HepG2 (cell line): ENCODE data around the gene TRNP1. TPM values are rescaled to one million over a fixed set of nuclear protein-coding genes. Genes with fewer than 3 reads are reported as not detected.
A peak's percentile ranks its signal among the peaks of the same experiment; 100 is the strongest.

Source experiments
- ARID3A ChIP-seq: IDR thresholded peaks from 2 replicates; pipeline ENCODE4 v1.6.1; 2012; ENCODE audit warnings: low read depth, low read length, improper control_type of control experiment
- ARID4A ChIP-seq: sonication (generic); formaldehyde crosslinking; IDR thresholded peaks from 2 replicates; pipeline ENCODE4 v1.5.0; 2020; ENCODE audit warnings: mild to moderate bottlenecking, missing genetic modification reagents, borderline replicate concordance
- ATF4 ChIP-seq, 2 experiments: fragments of 450-650 bp in 1 of 2; sonication (generic) in 1 of 2; formaldehyde crosslinking; IDR thresholded peaks; 2 replicates each; pipeline versions ENCODE4 v1.5.0 to v1.8.0; 2020 to 2022; ENCODE audit warnings: mild to moderate bottlenecking in 1 of 2, missing genetic modification reagents in 1 of 2
- CCDC6 ChIP-seq: sonication (generic); formaldehyde crosslinking; IDR thresholded peaks from 2 replicates; pipeline ENCODE4 v1.8.1; 2022; ENCODE audit warnings: mild to moderate bottlenecking, missing genetic modification reagents, moderate library complexity
- CEBPB ChIP-seq: IDR thresholded peaks from 2 replicates; pipeline ENCODE4 v1.6.1; 2011; ENCODE audit warnings: low read depth, low read length, improper control_type of control experiment, borderline replicate concordance
- DPF2 ChIP-seq: sonication (generic); formaldehyde crosslinking; IDR thresholded peaks from 2 replicates; pipeline ENCODE4 v1.4.0; 2020; ENCODE audit warnings: mild to moderate bottlenecking, low read depth, missing genetic modification reagents, borderline replicate concordance
- ELF4 ChIP-seq: sonication (generic); formaldehyde crosslinking; IDR thresholded peaks from 2 replicates; pipeline ENCODE4 v1.5.0; 2020; ENCODE audit warnings: missing genetic modification reagents, mild to moderate bottlenecking, moderate library complexity, borderline replicate concordance
- HNRNPUL1 ChIP-seq: fragments of 200-400 bp; formaldehyde crosslinking; IDR thresholded peaks from 2 replicates; pipeline ENCODE4 v1.6.1; 2017; ENCODE audit warnings: low read depth, mild to moderate bottlenecking, low read length, moderate library complexity
- HOXA3 ChIP-seq: sonication (generic); formaldehyde crosslinking; IDR thresholded peaks from 2 replicates; pipeline ENCODE4 v1.5.0; 2020; ENCODE audit warnings: missing genetic modification reagents
- LCORL ChIP-seq, 2 experiments: fragments of 450-650 bp in 1 of 2; sonication (generic) in 1 of 2; formaldehyde crosslinking in 1 of 2; IDR thresholded peaks; 2 replicates each; pipeline versions ENCODE4 v1.5.0 to v1.6.1; 2017 to 2020; ENCODE audit warnings: antibody characterized with exemption in 1 of 2, missing genetic modification reagents in 1 of 2
- MEIS2 ChIP-seq: sonication (generic); formaldehyde crosslinking; IDR thresholded peaks from 2 replicates; pipeline ENCODE4 v1.9.0; 2021; ENCODE audit warnings: mild to moderate bottlenecking, missing genetic modification reagents
- NFKBIZ ChIP-seq: IDR thresholded peaks from 2 replicates; pipeline ENCODE4 v1.6.1; 2018; ENCODE audit warnings: missing genetic modification reagents, missing compliant biosample characterization
- NR3C1 ChIP-seq: sonication (generic); formaldehyde crosslinking; IDR thresholded peaks from 2 replicates; pipeline ENCODE4 v1.4.0; 2020; ENCODE audit warnings: missing genetic modification reagents
- NRL ChIP-seq: sonication (generic); formaldehyde crosslinking; IDR thresholded peaks from 2 replicates; pipeline ENCODE4 v1.5.0; 2020; ENCODE audit warnings: missing genetic modification reagents, mild to moderate bottlenecking, moderate library complexity, borderline replicate concordance
- SMYD3 ChIP-seq: sonication (generic); formaldehyde crosslinking; IDR thresholded peaks from 2 replicates; pipeline ENCODE4 v1.8.1; 2023; ENCODE audit warnings: mild to moderate bottlenecking, missing genetic modification reagents
- SOX5 ChIP-seq: IDR thresholded peaks from 2 replicates; pipeline ENCODE4 v1.6.1; 2016; ENCODE audit warnings: borderline replicate concordance
- SOX6 ChIP-seq, 2 experiments: fragments of 450-650 bp in 1 of 2; sonication (generic) in 1 of 2; formaldehyde crosslinking in 1 of 2; IDR thresholded peaks; 2 replicates each; pipeline versions ENCODE4 v1.4.0 to v1.6.1; 2017 to 2020; ENCODE audit warnings: antibody characterized with exemption in 1 of 2, mild to moderate bottlenecking in 1 of 2, missing genetic modification reagents in 1 of 2
- STAG1 ChIP-seq: sonication (generic); formaldehyde crosslinking; IDR thresholded peaks from 2 replicates; pipeline ENCODE4 v1.4.0; 2020; ENCODE audit warnings: missing genetic modification reagents
- TCF12 ChIP-seq, 2 experiments: fragments of 450-650 bp in 1 of 2; sonication (generic) in 1 of 2; formaldehyde crosslinking in 1 of 2; IDR thresholded peaks; 2 replicates each; pipeline versions ENCODE4 v1.6.1 to v1.8.0; 2017 to 2022; ENCODE audit warnings: antibody characterized with exemption in 1 of 2, mild to moderate bottlenecking in 1 of 2, missing genetic modification reagents in 1 of 2, moderate library complexity in 1 of 2
- ZMAT5 ChIP-seq: sonication (generic); formaldehyde crosslinking; IDR thresholded peaks from 2 replicates; pipeline ENCODE4 v1.5.0; 2020; ENCODE audit warnings: mild to moderate bottlenecking, low read depth, missing genetic modification reagents, borderline replicate concordance
- ZNF580 ChIP-seq: IDR thresholded peaks from 2 replicates; pipeline ENCODE4 v1.6.1; 2016; ENCODE audit warnings: low read depth, borderline replicate concordance
- ZNF891 ChIP-seq: sonication (generic); formaldehyde crosslinking; IDR thresholded peaks from 2 replicates; pipeline ENCODE4 v1.5.0; 2020; ENCODE audit warnings: mild to moderate bottlenecking, missing genetic modification reagents
- polyA plus RNA-seq, 8 experiments: library from polyadenylated mRNA; depleted of rRNA in 3 of 8; stranded (reverse) in 7 of 8; unstranded in 1 of 8; fragments of >200 nt; fragmentation: Illumina TruSeq in 4 of 8; extraction: Trizol in 4 of 8; gene quantifications; 2 replicates each; pipeline versions ENCODE4 v1.2.1 to v1.2.3, GENCODE V29; 2011 to 2016; ENCODE audit warnings: low read depth in 4 of 8, missing spikeins in 1 of 8, mixed read lengths in 1 of 8; ENCODE audit not compliant: insufficient read depth in 1 of 8
- total RNA-seq, 5 experiments: library from RNA; depleted of rRNA; stranded (reverse); fragments of >200 nt; fragmentation: Illumina TruSeq; extraction: Trizol; gene quantifications; 2 replicates each; pipeline ENCODE4 v1.2.3, GENCODE V29; 2016; ENCODE audit warnings: low read depth in 1 of 5

TRNP1 gene
- total and polyA plus RNA-seq, 2 of the 13 experiments (the other 11 are each of a cell fraction or from before 2014, with no cell fraction given): 42.0 to 158 TPM

- peak; percentile 49 for TF ChIP-seq LCORL (IDR thresholded peaks at IDR 0.05)
- TF ChIP-seq LCORL (CRISPR knock-in tag; IDR thresholded peaks at IDR 0.05): peak; percentile 77; the same call in 1 of the 2 replicates
- TF ChIP-seq ELF4 (CRISPR knock-in tag): no peak
- 0 out of 2 replicates have a peak, but pooled peaks have one; percentile 16 for TF ChIP-seq MEIS2 (CRISPR knock-in tag)
- no peak for TF ChIP-seq HNRNPUL1
- no peak for TF ChIP-seq ARID3A
- TF ChIP-seq ARID4A (CRISPR knock-in tag): peak; percentile 17; the same call in 1 of the 2 replicates
- no peak for TF ChIP-seq ZMAT5
- TF ChIP-seq ATF4 (CRISPR knock-in tag; IDR thresholded peaks at IDR 0.05): peak in 1 of 2 experiments; percentile 43; a peak in 1 of 4 replicates
- TF ChIP-seq STAG1 (CRISPR knock-in tag): 0 out of 2 replicates have a peak, but pooled peaks have one; percentile 21
- TF ChIP-seq CCDC6: no peak
- TF ChIP-seq SOX6 (IDR thresholded peaks at IDR 0.05): no peak
- TF ChIP-seq SOX6 (CRISPR knock-in tag; IDR thresholded peaks at IDR 0.05): peak; percentile 87
- no peak for TF ChIP-seq NFKBIZ
- TF ChIP-seq DPF2 (CRISPR knock-in tag): peak; percentile 73; the same call in 1 of the 2 replicates
- TF ChIP-seq NR3C1 (CRISPR knock-in tag): no peak
- no peak for TF ChIP-seq ZNF580 (CRISPR knock-in tag)
- TF ChIP-seq SOX5: peak; percentile 89
- TF ChIP-seq NRL: no peak
- peak; percentile 98 for TF ChIP-seq CEBPB
- TF ChIP-seq TCF12 (IDR thresholded peaks at IDR 0.05): no peak
- TF ChIP-seq TCF12 (CRISPR knock-in tag; IDR thresholded peaks at IDR 0.05): no peak
- peak; percentile 20; the same call in 1 of the 2 replicates for TF ChIP-seq HOXA3 (CRISPR knock-in tag)
- peak; percentile 57; the same call in 1 of the 2 replicates for TF ChIP-seq SMYD3 (CRISPR knock-in tag)
- TF ChIP-seq ZNF891: no peak
These were observed 31.7 kb upstream of the TRNP1 start (continued) for GRCh38 chr1:26961826-26962225.
